ENCODE results near the gene PDZRN4.
A peak's percentile ranks its signal among the peaks of the same experiment; 100 is the strongest.
"Not testable (repeated sequence)": the region's sequence is repeated elsewhere in the genome, so short reads cannot be mapped to it uniquely, and the experiment has no call there.

The PDZRN4 gene

DNA sequence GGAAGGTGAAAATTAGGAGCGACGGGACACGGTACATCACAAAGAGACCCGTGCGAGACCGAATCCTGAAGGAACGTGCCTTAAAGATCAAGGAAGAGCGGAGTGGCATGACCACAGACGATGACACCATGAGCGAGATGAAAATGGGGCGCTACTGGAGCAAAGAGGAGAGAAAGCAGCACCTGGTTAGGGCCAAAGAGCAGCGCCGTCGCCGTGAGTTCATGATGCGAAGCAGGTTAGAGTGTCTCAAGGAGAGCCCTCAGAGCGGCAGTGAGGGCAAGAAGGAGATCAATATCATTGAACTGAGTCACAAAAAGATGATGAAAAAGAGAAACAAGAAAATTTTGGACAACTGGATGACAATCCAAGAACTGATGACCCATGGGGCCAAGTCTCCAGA is 385.3 kb downstream of the PDZRN4 start:
- ATAC-seq, result no peak

DNA sequence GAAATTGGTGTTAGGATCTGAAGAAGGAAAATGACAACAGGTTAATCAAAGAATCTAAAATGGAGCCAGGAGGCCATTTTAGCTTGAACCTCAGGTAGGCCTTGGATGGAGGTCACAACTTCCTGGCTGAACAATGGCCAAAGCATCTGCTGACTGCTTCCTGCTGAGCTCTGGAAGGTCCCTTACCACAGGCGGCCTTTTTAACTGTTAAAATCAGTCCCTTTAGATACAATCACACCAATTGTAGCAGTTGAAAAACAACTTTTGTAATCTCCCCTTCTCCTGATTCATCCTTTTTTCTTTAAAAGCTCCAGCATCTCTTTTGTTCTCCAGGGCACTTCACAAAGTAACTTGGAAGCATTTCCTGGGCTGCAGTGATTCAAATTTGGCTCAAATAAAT is 388.8 kb downstream of the PDZRN4 start:
- ATAC-seq, result no peak

DNA sequence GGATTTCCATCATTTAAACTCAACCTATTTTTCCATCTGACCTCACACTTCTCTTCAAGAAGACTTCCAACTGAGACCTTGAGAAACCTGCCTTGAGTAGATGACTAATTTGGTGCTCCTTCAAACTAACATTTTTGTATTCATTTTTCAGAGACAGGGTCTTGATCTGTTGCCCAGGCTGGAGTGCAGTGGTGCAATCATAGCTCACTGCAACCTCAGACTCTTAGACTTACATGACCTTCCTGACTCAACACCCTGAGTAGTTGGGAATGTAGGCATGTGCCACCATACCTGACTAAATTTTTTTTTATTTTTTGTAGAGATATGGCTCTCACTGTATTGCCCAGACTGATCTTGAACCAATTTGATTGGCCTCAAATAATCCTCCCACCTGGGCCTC is 389.9 kb downstream of the PDZRN4 start:
- ATAC-seq, result no peak

DNA sequence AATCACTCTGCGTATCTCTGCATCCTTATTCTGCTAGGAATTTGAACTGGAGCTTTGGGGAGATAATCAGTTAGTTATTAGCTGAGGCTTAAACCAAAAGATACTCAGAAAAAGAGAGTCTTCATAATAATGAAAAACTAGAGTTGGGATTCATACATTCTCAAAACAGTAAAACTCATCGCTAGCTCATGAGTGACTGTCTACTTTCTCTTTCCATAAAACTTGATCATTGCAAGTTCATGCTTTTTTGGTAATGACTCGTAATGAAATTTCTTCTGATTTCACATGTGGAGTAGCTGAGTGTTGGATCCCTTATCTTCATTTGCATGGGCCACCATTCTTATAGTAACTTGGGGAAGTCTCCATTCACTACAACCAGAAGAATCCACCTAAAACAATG is 397.7 kb downstream of the PDZRN4 start:
- ATAC-seq, result peak; percentile 35 to 55

DNA sequence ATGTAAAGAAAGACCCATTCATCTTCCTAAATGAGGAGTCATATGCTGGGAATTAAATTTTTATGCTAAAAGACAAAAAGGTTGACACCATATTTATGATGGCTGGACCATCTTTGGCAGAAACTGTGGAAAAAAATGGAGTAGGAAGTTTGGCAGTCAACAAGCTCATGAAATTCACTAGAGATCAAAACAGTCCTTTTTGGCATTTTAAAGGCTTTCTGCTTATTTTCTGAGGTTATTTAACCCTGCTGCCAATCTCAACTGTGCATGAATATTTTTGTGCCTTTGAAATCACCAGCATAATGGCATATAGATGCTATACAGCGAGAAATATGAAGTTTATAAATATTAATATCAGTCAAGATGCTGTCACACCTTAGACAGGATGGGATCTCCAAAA is 399.5 kb downstream of the PDZRN4 start:
- no peak for ATAC-seq

DNA sequence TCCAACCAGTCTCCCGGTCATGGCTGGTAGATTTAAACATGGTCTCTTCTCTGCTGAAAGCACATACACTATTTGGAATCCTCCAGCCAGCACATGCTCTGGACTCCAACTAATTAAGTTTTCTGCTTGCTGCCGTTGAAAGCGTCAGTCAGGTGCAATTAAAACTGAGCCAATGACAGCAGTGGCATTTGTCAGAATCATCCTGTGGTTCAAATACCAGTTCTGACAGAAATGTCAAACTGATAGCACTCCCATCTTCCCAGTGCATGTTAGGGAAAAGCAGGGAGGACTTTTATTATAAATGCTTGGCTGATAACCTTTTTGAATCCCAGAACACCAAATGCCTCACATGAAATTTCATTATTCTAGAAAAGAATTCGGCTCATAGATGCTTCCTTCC is 401.8 kb downstream of the PDZRN4 start:
- no peak for ATAC-seq

DNA sequence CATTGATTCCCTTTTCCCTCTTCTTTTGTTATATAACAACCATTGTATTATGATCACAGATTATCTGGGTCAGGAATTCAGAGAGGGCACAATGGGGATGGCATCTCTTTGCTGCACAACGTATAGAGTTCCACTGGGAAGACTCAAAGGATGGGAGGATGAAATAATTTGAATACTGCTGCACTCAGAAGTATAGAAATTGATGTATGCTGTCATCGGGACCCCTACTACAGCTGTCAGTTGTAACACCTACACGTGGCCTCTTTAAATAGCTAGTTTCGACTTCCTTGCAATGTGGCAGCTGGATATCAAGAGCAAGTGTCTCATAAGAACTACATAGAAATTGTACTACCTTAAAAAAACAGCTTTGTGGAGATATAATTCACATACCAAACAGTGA is 408.1 kb downstream of the PDZRN4 start:
- no peak for ATAC-seq

DNA sequence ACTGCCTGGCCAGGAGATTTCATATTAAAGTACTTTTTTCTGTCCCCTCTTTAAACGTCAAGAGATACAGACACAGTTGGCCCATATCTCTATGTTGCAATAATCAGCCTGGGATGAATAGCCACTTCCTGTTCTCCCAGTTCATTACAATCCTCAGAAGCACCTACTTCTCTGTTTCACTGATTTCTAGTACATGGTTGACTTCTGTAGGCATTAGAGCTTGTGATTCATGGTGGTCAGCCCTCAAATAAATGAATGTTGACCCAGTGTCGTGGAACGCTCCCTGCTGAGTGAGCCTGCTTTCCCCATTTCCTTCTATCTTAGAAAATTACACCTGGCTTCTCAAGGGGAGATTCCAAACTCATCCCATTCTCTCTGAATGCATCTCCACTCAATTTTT is 416.7 kb downstream of the PDZRN4 start:
- no peak for ATAC-seq

DNA sequence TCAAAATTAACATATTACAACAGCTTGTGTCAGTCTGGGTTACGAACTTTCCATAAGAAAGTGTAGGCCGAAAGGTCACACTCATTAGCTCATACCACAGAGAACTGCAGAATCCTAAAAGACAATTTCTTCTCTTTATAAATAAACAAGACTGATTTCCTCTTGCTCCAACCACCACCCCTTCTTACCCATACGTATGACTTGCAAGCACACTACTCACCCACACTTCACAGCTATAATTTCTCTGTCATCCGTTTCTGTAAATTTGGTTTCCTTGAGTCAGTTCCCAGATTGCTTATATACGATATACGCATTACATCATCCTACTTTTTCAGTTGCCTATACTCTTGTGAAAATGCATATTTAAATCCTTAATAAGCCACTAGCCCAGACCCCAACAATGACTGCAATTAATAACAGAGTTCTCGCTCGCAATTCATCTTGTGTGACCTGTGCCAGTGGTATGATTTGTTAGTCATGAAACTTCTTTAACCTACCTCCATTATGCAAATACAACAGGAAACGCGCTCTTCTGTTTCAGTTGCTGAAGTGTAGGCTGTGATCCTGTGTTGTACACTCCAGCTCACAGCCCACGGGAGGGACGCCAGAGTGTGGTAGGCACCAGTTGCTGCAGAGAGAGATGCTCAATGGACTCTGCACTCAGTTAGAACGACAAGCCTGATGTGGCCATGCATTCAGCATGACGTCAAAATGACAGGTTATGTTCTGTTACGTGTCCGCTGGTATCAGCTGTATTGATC is 417.6 kb downstream of the PDZRN4 start:
- ATAC-seq, result peak in 1 of 2 donors; percentile 27

DNA sequence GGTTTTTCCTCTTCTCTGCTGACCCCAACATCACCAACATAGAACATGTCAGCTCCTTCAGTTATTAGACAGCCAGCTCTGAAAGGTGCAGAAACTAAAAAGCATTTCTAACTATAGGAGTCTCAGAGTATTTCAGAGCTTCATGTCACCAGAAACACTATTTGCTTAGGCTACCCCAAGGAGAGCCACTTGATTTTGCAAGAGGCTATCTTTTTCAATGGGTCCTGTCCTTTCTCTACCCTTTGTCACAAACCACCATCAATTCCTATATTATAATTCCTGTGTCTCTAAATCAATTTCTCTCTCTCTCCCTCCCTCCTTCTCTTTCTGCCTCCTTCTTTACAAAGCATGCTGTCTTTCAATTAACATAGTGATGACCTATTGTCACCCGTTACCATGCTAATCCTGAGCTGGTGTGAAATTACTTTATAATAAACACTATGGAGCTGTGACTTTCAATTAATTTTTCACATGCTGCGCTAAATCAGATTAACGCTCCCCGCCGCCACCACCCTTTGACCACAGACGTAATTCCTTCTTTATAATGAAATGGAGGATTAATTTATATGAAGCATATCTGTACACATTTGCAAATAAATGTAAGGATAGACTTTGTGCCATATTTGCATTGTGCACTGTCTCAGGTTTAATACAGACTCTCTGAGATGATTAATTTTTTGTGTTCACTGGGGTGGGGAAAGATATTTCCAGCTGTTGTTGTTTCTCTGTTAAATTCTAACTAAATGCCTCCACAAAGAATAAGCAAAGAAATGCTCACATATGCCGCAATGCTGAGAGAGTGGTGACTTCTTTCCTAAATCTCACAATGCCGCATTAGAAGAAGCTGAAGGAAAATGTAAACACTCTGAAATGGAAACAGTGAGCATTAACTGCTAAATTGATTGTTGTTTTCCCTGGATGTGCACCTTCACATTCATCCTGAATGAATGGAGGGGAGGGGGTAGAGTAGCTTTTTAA is 418.6 kb downstream of the PDZRN4 start:
- no peak for ATAC-seq

DNA sequence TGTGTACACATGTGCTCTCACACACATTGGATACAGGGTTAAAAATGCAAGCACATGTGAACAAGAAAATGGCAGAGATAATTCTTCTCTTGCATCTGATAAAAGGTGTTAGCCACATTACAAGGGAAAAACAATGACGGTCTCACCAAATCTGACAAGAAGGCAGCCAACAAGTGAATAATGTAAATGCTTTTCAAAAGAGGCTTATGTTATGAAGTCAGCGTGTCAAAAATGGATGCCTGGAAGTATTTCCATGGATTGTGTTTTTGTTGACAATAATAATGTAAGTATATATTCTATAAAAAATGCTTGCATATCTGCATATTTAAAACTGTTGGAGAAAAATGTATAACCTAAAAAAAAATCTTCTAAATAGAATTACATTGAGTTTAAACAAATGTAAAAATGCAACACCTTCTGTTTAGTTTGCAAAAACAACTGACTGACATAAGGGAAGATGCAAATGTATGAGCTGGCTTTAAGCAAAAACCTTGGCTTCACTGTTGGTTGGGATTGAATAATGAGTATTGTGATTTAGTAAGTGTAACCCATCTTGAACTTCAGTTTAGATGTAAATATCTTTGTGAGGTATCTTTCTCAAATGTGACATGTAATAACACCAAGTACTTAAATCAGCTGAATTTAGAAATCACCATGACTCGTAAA is 424.9 kb downstream of the PDZRN4 start:
- no peak for ATAC-seq

DNA sequence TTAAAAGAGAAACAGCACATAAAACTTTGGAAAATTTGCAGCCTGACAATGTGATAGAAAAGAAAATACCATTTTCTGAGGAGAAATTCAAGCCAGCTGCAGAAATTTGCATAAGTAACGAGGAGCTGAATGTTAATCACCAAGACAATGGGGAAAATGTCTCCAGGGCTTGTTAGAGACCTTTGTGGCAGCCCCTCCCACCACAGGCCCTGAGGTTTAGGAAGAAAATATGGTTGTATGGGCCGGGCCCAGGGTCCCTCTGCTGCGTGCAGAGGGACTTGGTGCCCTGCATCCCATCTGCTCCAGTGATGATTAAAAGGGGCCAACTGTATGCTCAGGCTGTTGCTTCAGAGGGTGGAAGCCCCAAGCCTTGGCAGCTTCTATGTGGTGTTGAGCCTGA is 427.1 kb downstream of the PDZRN4 start:
- not testable (repeated sequence) for ATAC-seq

DNA sequence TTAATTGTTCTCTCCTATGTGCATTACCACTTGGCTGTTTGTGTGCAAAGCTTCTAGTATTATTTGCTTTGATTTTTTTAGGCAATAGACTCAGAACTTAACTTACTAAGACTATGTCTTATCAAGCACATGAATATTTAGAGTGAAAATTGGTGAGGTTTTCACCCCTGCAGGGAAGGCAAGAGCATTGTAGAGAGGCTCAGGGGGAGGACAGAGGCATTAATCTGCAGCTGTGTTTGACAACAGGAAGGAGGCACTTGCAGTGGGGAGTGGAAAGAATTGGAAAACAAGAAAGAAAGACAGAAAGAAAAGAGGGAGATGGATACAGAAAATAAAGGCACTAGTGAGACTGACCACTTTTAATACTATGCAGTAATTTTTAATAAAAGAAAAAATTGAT is 431.6 kb downstream of the PDZRN4 start:
- no peak for ATAC-seq

DNA sequence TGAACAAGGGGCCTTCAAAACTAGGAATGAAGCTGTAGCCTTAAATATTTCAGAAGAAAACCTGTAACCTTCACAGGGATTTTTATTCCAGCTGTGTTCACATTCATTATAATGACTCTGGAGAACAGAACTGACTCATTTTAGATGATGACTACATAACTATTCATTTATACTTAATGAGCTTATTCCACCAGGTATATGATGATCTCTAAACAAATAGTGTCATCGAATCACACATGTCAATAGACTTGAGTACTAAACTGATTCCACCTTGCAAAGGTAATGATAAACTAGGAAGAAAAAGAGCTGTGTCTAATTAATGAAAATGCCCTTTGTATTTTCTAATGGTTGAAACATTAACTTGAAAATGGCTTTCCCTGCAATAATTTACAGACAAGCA is 433.2 kb downstream of the PDZRN4 start:
- no peak for ATAC-seq

Measured in activated CD4-positive, CD25-positive, alpha-beta regulatory T cell treated with anti-CD3 and anti-CD28 coated beads, Interleukin-2, amount 50 U/mL, for 24 hours (primary cell).